Fibroblast of lung (primary cell): ENCODE data around the gene ZAR1L.

ENCODE experiments used
- EZH2 ChIP-seq: IDR thresholded peaks from 2 replicates; pipeline ENCODE4 v1.5.1; 2012; ENCODE audit warnings: low read length, control low read depth, mild to moderate bottlenecking; ENCODE audit errors: missing control alignments
- TF ChIP-seq, protein P1 (sequence below), 2 donors: IDR thresholded peaks in 1 of 2; conservative IDR thresholded peaks in 1 of 2; 1 replicate in 1 of 2; 2 replicates in 1 of 2; pipeline ENCODE4 v1.5.1; 2011 to 2012; ENCODE audit warnings: low read length in 2 of 2, control low read depth in 1 of 2, inconsistent platforms in 1 of 2, low read depth in 1 of 2, mild to moderate bottlenecking in 1 of 2

DNA sequence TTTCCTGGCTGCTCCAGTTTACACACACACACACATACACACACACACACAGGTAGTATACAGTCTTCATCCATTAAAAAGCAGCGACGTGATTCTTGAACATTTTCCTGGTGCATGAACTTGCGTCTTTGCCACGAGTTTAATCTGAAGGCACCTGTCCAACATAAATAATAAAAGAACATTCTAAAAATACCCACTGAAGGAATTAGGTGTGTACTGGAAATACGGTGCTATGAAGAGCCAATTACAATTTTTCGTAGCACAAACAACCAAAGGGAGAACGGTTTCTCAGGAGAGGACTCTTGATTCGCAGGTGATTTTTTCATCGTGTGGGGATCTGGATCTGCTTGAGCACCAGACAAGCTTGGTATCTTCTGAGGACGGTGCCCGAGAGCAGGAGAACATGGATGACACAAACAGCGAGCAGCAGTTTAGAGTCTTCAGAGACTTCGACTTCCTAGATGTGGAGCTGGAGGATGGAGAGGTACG lies 61.2 kb downstream of the ZAR1L start:
- TF ChIP-seq, protein P1, sequence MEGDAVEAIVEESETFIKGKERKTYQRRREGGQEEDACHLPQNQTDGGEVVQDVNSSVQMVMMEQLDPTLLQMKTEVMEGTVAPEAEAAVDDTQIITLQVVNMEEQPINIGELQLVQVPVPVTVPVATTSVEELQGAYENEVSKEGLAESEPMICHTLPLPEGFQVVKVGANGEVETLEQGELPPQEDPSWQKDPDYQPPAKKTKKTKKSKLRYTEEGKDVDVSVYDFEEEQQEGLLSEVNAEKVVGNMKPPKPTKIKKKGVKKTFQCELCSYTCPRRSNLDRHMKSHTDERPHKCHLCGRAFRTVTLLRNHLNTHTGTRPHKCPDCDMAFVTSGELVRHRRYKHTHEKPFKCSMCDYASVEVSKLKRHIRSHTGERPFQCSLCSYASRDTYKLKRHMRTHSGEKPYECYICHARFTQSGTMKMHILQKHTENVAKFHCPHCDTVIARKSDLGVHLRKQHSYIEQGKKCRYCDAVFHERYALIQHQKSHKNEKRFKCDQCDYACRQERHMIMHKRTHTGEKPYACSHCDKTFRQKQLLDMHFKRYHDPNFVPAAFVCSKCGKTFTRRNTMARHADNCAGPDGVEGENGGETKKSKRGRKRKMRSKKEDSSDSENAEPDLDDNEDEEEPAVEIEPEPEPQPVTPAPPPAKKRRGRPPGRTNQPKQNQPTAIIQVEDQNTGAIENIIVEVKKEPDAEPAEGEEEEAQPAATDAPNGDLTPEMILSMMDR (conservative IDR thresholded peaks at IDR 0.05 in 1 of 2, IDR thresholded peaks at IDR 0.05 in 1 of 2; ENCODE audit: low read depth in 1 of 2, low read length in 2 of 2), result no peak
- no peak for TF ChIP-seq EZH2
